ENCODE results near the gene TBKBP1.

TBKBP1 gene

GRCh38 chr17:47693731-47694580, at the start of gene TBKBP1:
Gene TBKBP1, plus strand, starts transcription at chr17:47694161. Its CDS starts 1,952 bp downstream, at chr17:47696113.
- DNase-seq (ENCODE audit: low read depth in 2 of 2), result peak in 1 of 2 donors; percentile 38

- DNase-seq (ENCODE audit: low read depth in 2 of 2), result no peak
Measured at GRCh38 chr17:47644324-47644723, 49.6 kb upstream of the TBKBP1 start.

- DNase-seq (ENCODE audit: low read depth in 2 of 2), result peak; percentile 97 to 98
Measured at GRCh38 chr17:47649153-47649971, 44.6 kb upstream of the TBKBP1 start, which contains the start of gene KPNB1. Gene KPNB1, plus strand, starts transcription at chr17:47649919. Its CDS starts 326 bp downstream, at chr17:47650245.

GRCh38 chr17:47649972-47650524, 43.9 kb upstream of the TBKBP1 start:
- peak in 1 of 2 donors; percentile 44 for DNase-seq (ENCODE audit: low read depth in 2 of 2)

- peak; percentile 91 to 96 for DNase-seq (ENCODE audit: low read depth in 2 of 2)
Measured at GRCh38 chr17:47650525-47651522, 43.1 kb upstream of the TBKBP1 start.

GRCh38 chr17:47651704-47652103, 42.3 kb upstream of the TBKBP1 start:
- no peak for DNase-seq (ENCODE audit: low read depth in 2 of 2)

GRCh38 chr17:47652570-47652969, 41.4 kb upstream of the TBKBP1 start:
- DNase-seq (ENCODE audit: low read depth in 2 of 2), result no peak

GRCh38 chr17:47653442-47653841, 40.5 kb upstream of the TBKBP1 start:
- no peak for DNase-seq (ENCODE audit: low read depth in 2 of 2)

- no peak for DNase-seq (ENCODE audit: low read depth in 2 of 2)
Measured at GRCh38 chr17:47654991-47655390, 39.0 kb upstream of the TBKBP1 start.

- no peak for DNase-seq (ENCODE audit: low read depth in 2 of 2)
Measured at GRCh38 chr17:47660064-47660492, 33.9 kb upstream of the TBKBP1 start.

GRCh38 chr17:47663912-47664623, 29.9 kb upstream of the TBKBP1 start:
- DNase-seq (ENCODE audit: low read depth in 2 of 2), result peak; percentile 34 to 40

- no peak for DNase-seq (ENCODE audit: low read depth in 2 of 2)
Measured at GRCh38 chr17:47664624-47664941, 29.4 kb upstream of the TBKBP1 start.

GRCh38 chr17:47665655-47666054, 28.3 kb upstream of the TBKBP1 start:
- DNase-seq (ENCODE audit: low read depth in 2 of 2), result no peak

- no peak for DNase-seq (ENCODE audit: low read depth in 2 of 2)
Measured at GRCh38 chr17:47669081-47669480, 24.9 kb upstream of the TBKBP1 start.

- no peak for DNase-seq (ENCODE audit: low read depth in 2 of 2)
Measured at GRCh38 chr17:47670064-47670463, 23.9 kb upstream of the TBKBP1 start.

- no peak for DNase-seq (ENCODE audit: low read depth in 2 of 2)
Measured at GRCh38 chr17:47674499-47674898, 19.5 kb upstream of the TBKBP1 start.

- DNase-seq (ENCODE audit: low read depth in 2 of 2), result no peak
Measured at GRCh38 chr17:47675380-47676198, 18.4 kb upstream of the TBKBP1 start.

GRCh38 chr17:47676199-47676472, 17.8 kb upstream of the TBKBP1 start:
- DNase-seq (ENCODE audit: low read depth in 2 of 2), result no peak

GRCh38 chr17:47676510-47677165, 17.3 kb upstream of the TBKBP1 start:
- no peak for DNase-seq (ENCODE audit: low read depth in 2 of 2)

All from stimulated activated CD4-positive, alpha-beta T cell treated with anti-CD3 and anti-CD28 coated beads, Interleukin-4, amount 100 ng/mL, for 48 hours (primary cell).